GM23338 (cell line): Measurements from ENCODE around the gene UBE2E2.

Experiments used
- CREB1 ChIP-seq: fragments of 250-450 bp; sonication (Bioruptor Pico); IDR thresholded peaks from 2 replicates; pipeline ENCODE4 v1.5.0; 2020; ENCODE audit warnings: low read depth, mild to moderate bottlenecking, moderate library complexity
- ETS1 ChIP-seq: IDR thresholded peaks from 2 replicates; pipeline ENCODE4 v1.6.1; 2016; ENCODE audit warnings: antibody characterized with exemption
- EZH2 ChIP-seq: fragments of 200-600 bp; sonication (generic); IDR thresholded peaks from one replicate; pipeline ENCODE4 v1.8.0; 2017; ENCODE audit warnings: antibody characterized with exemption, mild to moderate bottlenecking, low read depth; ENCODE audit not compliant: unreplicated experiment
- EZH2phosphoT487 ChIP-seq: fragments of 200-600 bp; sonication (generic); IDR thresholded peaks from one replicate; pipeline ENCODE4 v1.8.1; 2018; ENCODE audit warnings: antibody characterized with exemption; ENCODE audit not compliant: unreplicated experiment
- JUNB ChIP-seq: IDR thresholded peaks from one replicate; pipeline ENCODE4 v1.6.1; 2016; ENCODE audit warnings: antibody characterized with exemption; ENCODE audit not compliant: unreplicated experiment
- NANOG ChIP-seq: IDR thresholded peaks from 2 replicates; pipeline ENCODE4 v1.6.1; 2016; ENCODE audit warnings: antibody characterized with exemption, borderline replicate concordance
- POLR2AphosphoS5 ChIP-seq: IDR thresholded peaks from 2 replicates; pipeline ENCODE4 v1.6.1; 2016; ENCODE audit warnings: antibody characterized with exemption, low read depth
- REST ChIP-seq: IDR thresholded peaks from one replicate; pipeline ENCODE4 v1.6.1; 2018; ENCODE audit warnings: antibody characterized with exemption; ENCODE audit not compliant: unreplicated experiment
- STAT1 ChIP-seq: IDR thresholded peaks from one replicate; pipeline ENCODE4 v1.6.1; 2016; ENCODE audit warnings: antibody characterized with exemption; ENCODE audit not compliant: unreplicated experiment
- ZNF114 ChIP-seq: fragments of 250-450 bp; sonication (Bioruptor Pico); IDR thresholded peaks from 2 replicates; pipeline ENCODE4 v1.5.0; 2020; ENCODE audit warnings: mild to moderate bottlenecking, moderate library complexity
- ZNF331 ChIP-seq: fragments of 250-450 bp; sonication (Bioruptor Pico); IDR thresholded peaks from 2 replicates; pipeline ENCODE4 v1.5.0; 2020; ENCODE audit warnings: low read depth, mild to moderate bottlenecking, moderate library complexity
- TF ChIP-seq, protein P1 (sequence below), 2 experiments: fragments of 200-600 bp in 1 of 2; sonication (generic) in 1 of 2; conservative IDR thresholded peaks; 2 replicates each; pipeline versions ENCODE4 v1.5.1 to v1.6.1; 2016 to 2017; ENCODE audit warnings: antibody characterized with exemption in 2 of 2, low read depth in 2 of 2, mild to moderate bottlenecking in 2 of 2, moderate library complexity in 1 of 2

DNA sequence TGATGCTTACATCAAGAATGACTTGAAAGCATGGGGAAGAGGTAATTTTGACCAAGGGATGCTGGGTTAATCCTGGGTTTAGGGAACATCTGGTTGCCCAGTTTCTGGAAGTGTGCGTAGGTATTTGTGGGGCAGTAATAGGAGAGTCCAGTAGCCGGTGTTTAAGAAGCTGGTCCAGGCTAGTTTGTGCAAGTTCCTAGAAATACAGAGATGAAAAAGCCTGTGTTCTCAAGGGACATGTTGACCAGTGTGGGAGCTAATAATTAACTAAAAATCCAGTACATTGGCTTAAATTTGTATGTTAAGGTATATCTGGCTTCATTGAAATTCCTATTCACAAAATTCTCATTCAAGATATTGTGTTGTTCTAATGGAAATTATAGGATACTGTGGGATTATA, 51.2 kb downstream of the UBE2E2 start:
- TF ChIP-seq EZH2, result no peak
- TF ChIP-seq, protein P1, sequence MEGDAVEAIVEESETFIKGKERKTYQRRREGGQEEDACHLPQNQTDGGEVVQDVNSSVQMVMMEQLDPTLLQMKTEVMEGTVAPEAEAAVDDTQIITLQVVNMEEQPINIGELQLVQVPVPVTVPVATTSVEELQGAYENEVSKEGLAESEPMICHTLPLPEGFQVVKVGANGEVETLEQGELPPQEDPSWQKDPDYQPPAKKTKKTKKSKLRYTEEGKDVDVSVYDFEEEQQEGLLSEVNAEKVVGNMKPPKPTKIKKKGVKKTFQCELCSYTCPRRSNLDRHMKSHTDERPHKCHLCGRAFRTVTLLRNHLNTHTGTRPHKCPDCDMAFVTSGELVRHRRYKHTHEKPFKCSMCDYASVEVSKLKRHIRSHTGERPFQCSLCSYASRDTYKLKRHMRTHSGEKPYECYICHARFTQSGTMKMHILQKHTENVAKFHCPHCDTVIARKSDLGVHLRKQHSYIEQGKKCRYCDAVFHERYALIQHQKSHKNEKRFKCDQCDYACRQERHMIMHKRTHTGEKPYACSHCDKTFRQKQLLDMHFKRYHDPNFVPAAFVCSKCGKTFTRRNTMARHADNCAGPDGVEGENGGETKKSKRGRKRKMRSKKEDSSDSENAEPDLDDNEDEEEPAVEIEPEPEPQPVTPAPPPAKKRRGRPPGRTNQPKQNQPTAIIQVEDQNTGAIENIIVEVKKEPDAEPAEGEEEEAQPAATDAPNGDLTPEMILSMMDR (conservative IDR thresholded peaks at IDR 0.05; ENCODE audit: low read depth in 2 of 2), result no peak
- TF ChIP-seq EZH2phosphoT487, result no peak
- TF ChIP-seq POLR2AphosphoS5, result no peak
- no peak for TF ChIP-seq JUNB
- no peak for TF ChIP-seq CREB1 (CRISPR knock-in tag)
- no peak for TF ChIP-seq REST
- TF ChIP-seq ETS1, result no peak
- no peak for TF ChIP-seq ZNF331 (CRISPR knock-in tag)
- TF ChIP-seq NANOG, result no peak
- TF ChIP-seq ZNF114, result no peak
- no peak for TF ChIP-seq STAT1
